ENCODE measurements around the gene DRD4. TPM values are rescaled to one million over a fixed set of nuclear protein-coding genes. Genes with fewer than 3 reads are reported as not detected.

The DRD4 gene
- total and polyA plus RNA-seq, 9 of the 15 experiments (the other 6 are each of a cell fraction or from before 2014, with no cell fraction given) = 0.04 to 0.95 (median 0.21) TPM; not detected in 5

- TF ChIP-seq ZBTB33 (CRISPR knock-in tag; IDR thresholded peaks at IDR 0.05) (0 out of 2 replicates have a peak, but pooled peaks have one; percentile 63), MAFG (tag; conservative IDR thresholded peaks at IDR 0.05) (no peak), RFX1 (IDR thresholded peaks at IDR 0.05) (no peak), ZNF316 (IDR thresholded peaks at IDR 0.05) (peak; percentile 11; the same call in 1 of the 2 replicates), GABPB1 (CRISPR knock-in tag; IDR thresholded peaks at IDR 0.05) (0 out of 2 replicates have a peak, but pooled peaks have one; percentile 23), EP400 (IDR thresholded peaks at IDR 0.05) (peak; percentile 66; the same call in 1 of the 2 replicates), DPF2 (IDR thresholded peaks at IDR 0.05) (peak; percentile 61; the same call in 1 of the 2 replicates), HMG20B (CRISPR knock-in tag; IDR thresholded peaks at IDR 0.05) (no peak), SMAD4 (CRISPR knock-in tag; conservative IDR thresholded peaks at IDR 0.05) (no peak), HNRNPLL (IDR thresholded peaks at IDR 0.05; ENCODE audit: low read depth, low read length, poor library complexity, severe bottlenecking) (no peak), BHLHE40 (IDR thresholded peaks at IDR 0.05; ENCODE audit: low read length) (peak; percentile 91), CAMTA2 (CRISPR knock-in tag; conservative IDR thresholded peaks at IDR 0.05) (no peak), NR2C2 (CRISPR knock-in tag; IDR thresholded peaks at IDR 0.05) (no peak), NR2C2 (tag; IDR thresholded peaks at IDR 0.05) (peak; percentile 50; the same call in 1 of the 2 replicates), ZNF175 (CRISPR knock-in tag; IDR thresholded peaks at IDR 0.05; ENCODE audit: low read depth) (no peak), TRIM24 (IDR thresholded peaks at IDR 0.05) (0 out of 4 replicates have a peak, but pooled peaks of 1 of the 2 experiments have one; percentile 8)
- TF ChIP-seq, protein P1, sequence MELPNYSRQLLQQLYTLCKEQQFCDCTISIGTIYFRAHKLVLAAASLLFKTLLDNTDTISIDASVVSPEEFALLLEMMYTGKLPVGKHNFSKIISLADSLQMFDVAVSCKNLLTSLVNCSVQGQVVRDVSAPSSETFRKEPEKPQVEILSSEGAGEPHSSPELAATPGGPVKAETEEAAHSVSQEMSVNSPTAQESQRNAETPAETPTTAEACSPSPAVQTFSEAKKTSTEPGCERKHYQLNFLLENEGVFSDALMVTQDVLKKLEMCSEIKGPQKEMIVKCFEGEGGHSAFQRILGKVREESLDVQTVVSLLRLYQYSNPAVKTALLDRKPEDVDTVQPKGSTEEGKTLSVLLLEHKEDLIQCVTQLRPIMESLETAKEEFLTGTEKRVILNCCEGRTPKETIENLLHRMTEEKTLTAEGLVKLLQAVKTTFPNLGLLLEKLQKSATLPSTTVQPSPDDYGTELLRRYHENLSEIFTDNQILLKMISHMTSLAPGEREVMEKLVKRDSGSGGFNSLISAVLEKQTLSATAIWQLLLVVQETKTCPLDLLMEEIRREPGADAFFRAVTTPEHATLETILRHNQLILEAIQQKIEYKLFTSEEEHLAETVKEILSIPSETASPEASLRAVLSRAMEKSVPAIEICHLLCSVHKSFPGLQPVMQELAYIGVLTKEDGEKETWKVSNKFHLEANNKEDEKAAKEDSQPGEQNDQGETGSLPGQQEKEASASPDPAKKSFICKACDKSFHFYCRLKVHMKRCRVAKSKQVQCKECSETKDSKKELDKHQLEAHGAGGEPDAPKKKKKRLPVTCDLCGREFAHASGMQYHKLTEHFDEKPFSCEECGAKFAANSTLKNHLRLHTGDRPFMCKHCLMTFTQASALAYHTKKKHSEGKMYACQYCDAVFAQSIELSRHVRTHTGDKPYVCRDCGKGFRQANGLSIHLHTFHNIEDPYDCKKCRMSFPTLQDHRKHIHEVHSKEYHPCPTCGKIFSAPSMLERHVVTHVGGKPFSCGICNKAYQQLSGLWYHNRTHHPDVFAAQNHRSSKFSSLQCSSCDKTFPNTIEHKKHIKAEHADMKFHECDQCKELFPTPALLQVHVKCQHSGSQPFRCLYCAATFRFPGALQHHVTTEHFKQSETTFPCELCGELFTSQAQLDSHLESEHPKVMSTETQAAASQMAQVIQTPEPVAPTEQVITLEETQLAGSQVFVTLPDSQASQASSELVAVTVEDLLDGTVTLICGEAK (IDR thresholded peaks at IDR 0.05) = peak; percentile 54
- TF ChIP-seq, protein P1 (CRISPR knock-in tag; IDR thresholded peaks at IDR 0.05) = no peak
- TF ChIP-seq, protein P2, sequence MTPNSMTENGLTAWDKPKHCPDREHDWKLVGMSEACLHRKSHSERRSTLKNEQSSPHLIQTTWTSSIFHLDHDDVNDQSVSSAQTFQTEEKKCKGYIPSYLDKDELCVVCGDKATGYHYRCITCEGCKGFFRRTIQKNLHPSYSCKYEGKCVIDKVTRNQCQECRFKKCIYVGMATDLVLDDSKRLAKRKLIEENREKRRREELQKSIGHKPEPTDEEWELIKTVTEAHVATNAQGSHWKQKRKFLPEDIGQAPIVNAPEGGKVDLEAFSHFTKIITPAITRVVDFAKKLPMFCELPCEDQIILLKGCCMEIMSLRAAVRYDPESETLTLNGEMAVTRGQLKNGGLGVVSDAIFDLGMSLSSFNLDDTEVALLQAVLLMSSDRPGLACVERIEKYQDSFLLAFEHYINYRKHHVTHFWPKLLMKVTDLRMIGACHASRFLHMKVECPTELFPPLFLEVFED (CRISPR knock-in tag; conservative IDR thresholded peaks at IDR 0.05) = no peak
These were observed 49.1 kb upstream of the DRD4 start (continued) for GRCh38 chr11:587978-588380.
